G401.6 (cell line): ENCODE results near the gene RNU1-2.
"Not testable (repeated sequence)": the region's sequence is repeated elsewhere in the genome, so short reads cannot be mapped to it uniquely, and the experiment has no call there.

ENCODE experiments used
- FAIRE-seq: peaks from 2 replicates; lab custom pipeline; 2012; peaks lifted over from hg19 to GRCh38; lab: Jason Lieb, UNC

Gene RNU1-2

DNA sequence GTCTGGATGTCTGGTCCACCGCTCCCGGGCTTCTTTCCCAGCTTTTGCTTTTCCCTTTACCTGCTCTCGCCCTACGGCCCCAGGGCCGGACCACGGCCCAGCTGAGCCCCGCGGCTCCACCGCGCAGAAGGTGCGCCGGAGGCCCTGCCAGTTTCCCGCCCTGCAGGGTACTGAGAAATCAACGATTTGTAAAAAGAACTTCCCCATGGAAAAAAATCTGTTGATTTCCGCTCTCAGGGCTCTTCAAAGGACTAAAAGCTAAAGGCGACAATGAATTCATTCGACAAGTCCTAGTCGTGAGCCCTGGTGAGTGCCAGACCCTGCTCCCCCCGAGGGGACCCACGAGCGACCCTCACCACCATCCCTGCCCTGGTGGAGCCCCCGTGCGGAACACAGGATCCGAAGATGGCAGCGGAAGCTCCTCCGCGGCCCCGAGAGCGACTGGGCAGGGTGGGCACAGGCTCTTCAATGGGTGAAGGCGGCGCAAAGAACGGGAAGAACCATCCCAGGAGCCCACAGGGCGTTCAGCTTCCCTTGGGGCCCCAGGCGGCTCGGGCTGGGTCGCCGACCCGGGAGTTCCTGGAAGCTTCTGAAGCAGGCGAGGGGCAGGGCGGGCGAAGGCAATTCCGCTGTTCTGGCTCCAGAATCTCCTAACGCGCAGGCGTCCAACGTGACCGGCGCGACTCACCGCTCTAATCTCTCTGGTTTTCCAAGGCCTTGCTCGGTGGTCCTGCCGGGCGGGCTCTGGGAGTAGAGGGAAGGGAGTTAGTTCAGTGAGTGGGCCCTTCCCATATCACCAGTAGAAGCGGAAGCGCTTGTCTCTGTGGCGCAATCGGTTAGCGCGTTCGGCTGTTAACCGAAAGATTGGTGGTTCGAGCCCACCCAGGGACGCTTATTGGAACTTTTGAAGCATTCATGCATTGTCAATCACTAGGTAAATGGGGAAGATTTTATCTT is 6.6 kb upstream of the RNU1-2 start:
- peak; percentile 74 for FAIRE-seq

DNA sequence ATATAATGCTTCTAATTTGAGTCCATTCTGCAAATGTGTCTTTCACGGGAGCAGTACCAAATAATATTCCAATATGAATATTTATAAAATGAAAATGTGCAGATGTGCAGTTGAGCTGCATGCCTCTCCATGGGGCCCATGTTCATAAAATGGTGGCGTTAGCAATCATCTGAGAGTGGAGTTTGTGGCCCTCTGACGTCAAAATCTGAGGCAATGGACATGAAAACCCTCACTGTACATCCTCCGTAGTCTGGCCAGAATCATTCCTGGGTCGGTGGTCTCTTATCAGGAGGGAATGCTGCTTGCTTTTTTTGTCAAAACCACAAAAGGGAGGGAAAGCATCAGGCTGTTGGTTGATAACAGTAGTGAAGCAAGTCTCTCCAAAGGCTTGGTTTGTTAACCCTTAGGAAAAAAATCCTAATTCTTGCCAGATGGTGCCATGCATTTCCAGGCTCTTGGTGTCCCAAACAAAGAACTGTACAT is 5.2 kb upstream of the RNU1-2 start:
- FAIRE-seq: not testable (repeated sequence)

DNA sequence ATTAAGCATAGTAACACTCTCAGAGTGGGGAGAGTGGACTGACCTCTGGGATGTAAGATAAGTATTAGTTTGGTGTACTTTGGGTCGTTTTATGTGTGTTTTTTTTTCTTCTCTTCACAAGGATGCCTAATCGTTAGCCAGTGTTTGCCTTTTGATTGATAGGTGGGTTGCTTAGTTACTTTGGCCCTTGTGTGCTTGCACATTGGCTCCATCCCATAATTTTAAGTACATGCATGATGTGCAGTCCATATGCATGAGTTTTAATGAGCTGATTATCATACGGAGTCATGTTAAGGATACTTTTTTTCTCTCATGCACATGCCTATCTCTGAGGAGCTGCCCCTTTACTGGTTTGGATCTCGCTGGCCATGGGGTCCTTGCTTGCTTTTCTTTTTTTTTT is 4.7 kb upstream of the RNU1-2 start:
- FAIRE-seq: not testable (repeated sequence)

DNA sequence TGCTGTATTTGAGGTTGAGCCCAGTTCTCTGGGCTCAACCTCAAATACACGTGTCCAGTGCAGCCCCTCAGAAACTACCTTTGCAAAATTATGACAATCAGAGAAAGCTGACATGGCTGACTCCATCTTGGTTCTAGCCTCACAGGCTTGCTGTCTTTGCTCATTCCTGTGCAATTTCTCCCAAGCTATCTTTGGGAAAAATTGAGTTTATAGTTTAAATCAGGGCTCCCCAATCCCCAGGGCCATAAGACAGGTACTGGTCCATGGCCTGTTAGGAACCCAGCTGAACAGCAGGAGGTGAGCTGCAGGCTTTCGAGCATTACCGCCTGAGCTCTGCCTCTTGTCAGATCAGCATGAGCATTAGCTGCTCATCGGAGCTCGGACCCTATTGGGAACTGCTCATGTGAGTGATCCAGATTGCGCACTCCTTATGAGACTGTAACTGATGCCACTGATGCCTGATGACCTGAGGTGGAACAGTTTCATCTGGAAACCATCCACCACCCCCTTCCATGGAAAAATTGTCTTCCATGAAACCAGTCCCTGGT is 2.7 kb upstream of the RNU1-2 start:
- not testable (repeated sequence) for FAIRE-seq

DNA sequence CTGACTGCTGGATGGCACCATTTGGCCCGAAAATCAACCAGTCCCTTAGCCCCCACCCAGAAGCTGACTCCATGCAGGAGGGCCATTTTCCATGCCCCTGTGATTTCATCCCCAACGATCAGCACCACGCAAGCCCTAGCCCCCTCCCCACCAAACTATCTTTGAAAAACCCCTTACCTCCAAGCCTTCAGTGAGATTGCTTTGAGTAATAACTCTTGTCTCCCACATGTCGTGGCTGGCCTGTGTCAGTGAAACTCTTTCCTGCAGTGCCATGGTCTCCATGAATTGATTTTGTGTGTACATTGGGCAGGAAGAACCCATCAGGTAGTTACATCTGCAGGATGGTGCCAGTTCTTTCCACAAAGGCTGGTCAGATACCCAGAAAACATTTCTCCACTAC is 2.0 kb upstream of the RNU1-2 start:
- FAIRE-seq: not testable (repeated sequence)

DNA sequence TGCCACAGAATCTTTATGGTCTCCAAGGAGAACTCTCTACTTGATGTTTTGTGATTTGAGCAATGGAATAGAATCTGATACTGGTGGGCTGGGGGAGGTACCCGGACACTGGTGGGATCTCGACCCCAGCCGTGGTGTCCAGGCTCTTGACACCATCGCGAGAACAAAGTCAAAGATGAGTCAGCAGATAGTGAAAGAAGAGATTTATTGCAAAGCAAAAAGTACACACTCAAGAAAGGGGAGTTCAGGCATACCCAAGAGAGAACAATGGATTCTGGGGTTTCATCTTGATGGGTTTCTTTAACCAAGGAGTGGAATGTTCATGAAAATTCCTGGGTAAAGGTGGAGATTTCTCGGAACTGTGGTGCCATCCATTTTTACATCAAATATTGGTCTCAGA is 1.4 kb upstream of the RNU1-2 start:
- not testable (repeated sequence) for FAIRE-seq

DNA sequence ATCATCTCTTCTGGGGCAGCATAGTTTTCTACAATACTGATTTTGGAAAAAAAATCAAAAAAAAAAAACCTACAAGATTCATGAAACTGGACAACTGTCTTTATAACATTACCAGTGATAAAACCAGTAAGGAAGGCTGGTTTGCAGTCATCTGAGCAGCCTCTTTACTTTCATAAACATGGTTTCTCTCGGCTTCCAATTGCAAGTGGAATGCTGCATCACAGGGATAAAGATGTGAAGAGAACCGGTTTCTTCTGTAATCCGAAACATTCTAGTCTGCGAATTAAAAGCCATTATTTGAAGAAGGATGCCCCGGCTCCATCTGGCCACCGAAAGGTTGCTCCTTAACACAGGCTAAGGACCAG is 565 bp upstream of the RNU1-2 start:
- not testable (repeated sequence) for FAIRE-seq

DNA sequence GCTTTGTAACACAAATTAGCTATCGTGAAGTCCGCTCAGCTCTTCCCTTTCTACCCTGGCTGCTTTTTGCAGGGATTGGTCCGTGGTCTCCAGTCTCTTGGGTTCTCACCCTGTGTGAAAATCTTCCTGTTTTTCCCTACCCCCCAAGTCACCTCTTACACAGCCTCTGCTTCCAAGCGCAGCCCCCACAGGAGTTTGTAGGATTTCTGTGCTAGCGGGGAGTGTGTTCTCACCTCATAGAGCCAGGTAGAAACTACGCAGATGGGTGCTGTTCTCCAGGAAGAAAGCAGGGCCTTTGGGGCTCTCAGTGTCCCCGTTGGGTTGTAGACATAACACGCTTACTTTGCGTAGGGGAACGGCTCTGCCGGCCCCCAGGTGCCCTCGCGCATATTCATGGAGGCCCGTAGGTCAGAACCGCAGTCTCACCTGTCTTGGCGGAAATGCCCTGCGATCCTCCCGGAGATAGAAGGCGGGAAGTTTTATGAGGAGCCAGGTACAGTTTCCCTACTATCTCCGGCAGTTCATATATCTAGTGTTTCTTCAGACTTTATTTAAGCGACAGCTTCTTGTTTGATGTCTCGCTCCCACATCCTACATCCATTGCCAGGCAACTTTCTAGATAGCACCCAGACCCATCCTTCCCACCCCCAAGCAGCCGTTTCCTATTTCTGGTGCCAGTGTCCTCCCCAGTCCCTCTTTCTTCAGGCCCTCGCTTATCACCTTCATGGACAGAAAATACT is 706 bp downstream of the RNU1-2 start:
- FAIRE-seq: peak; percentile 96

DNA sequence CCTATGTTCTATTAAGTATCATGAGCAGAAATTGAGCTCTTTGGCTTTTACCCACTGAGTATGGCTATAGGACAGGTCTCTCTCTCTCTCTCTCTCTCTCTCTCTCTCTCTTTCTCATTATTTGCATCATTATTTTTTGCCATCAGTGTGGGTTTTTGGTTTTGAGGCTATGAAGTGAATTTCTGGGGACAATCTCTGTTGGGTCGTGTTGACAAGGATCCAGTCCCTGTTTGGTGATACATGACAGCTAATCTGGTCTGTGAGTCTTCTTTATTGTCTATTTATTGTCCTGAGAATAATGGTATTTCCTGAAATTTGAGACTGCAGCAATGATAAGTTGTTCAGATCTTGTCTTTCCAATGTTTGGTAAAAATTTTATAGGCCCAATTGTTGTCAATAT is 1.9 kb downstream of the RNU1-2 start:
- not testable (repeated sequence) for FAIRE-seq

DNA sequence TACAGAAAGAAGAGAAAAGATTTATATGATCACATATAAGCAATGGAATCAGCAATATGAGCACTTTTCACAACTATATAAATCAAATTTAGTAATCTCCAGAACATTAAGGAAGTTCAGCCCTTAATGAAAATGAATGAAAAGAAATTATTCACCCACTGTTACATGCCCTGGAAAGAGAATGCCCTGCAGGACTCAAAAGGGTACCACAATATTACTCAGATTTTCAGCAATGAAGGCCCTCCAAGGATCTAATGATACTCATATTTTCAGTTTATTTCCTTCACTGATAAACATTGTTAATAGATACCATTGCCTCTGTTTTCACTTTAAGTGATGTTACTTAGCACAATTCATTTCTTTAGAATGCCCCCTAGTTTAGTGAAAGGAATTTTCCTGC is 2.5 kb downstream of the RNU1-2 start:
- FAIRE-seq: not testable (repeated sequence)

DNA sequence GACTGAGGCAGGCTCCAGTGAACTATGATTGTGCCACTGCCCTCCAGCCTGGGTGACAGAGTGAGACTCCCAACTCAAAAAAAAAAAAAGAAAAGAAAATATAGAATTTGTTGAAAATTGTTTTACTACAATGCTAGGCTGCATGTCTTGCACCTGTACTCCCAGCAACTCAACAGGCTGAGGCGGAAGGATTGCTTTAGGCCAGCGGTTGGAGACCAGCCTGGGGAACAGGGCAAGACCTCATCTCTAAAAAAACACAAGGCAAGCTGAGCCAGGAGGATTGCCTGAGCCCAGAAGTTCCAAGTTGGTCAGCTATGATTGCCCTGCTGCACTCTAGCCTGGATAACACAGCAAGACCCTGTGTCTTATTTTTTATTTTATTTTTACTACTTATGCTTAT is 3.2 kb downstream of the RNU1-2 start:
- not testable (repeated sequence) for FAIRE-seq

DNA sequence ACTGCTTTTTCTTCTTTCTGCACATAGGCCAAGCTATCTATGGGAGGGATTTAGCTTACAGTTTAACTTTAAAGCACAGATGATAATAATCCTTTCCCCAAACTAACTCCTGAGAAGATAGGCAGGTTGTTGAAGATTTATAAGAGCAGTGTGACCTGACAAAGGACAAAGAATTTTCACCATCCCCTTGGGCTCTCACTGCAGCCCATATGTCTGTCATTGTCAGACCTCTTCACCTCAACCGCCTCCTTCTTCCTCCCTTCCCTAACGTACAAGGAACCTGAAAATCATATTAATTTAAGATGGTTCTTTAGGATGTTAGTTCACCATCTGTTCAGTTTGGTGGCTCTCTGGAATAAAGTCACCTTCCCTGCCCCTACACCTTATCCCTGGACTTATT is 5.0 kb downstream of the RNU1-2 start:
- FAIRE-seq: no peak

DNA sequence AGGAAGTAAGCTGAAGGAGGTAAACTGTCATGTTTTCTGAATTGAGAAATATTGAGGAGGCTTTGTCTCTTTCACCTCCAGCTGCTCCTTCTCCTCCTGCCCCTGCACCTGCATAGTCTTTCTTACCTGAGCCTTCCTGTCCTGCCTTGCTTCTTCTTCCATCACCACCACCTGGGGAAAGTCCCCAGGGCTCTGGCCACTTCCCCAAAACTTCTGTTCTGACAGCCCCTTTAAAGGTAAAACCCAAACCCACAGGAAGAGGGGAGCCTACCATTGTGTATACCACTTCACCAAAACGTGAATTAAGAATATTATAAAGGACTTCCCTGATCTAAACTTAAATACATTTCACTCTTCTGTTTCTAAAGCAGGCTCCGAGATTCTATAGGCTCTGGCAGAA is 5.6 kb downstream of the RNU1-2 start:
- FAIRE-seq: not testable (repeated sequence)

DNA sequence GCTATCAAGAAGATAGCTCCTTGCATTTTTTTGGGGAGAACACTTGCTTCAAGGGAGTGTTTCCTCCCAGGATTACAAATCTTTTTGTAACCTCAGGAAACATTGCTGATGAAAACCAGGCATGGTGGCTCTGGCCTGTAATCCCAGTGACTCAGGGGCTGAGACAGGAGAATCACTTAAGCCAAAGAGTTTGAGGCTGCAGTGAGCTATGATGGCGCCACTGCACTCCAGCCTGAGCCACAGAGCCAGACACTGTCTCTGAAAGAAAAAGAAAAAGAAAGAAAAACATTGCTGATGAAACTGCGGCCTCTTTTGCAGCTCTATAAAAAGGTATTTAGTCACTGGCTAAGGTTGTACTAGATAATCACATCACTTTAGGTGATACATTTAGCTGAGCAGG is 7.3 kb downstream of the RNU1-2 start:
- FAIRE-seq: no peak

DNA sequence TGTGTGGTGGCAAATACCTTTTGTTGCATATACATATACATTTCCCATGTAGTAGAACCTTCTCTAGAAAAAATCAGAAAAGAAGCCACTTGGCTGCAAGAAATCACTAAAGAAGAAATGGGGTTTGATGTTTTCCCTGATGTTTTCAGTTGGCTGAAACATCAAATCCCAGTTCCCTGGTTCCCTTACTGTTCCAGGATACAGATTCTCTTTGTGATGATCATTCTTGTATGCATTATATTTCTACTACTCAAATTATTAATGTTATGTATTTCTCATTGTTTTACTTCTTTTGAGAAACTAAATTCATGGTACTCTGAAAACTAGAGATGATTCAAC is 7.6 kb downstream of the RNU1-2 start:
- no peak for FAIRE-seq

DNA sequence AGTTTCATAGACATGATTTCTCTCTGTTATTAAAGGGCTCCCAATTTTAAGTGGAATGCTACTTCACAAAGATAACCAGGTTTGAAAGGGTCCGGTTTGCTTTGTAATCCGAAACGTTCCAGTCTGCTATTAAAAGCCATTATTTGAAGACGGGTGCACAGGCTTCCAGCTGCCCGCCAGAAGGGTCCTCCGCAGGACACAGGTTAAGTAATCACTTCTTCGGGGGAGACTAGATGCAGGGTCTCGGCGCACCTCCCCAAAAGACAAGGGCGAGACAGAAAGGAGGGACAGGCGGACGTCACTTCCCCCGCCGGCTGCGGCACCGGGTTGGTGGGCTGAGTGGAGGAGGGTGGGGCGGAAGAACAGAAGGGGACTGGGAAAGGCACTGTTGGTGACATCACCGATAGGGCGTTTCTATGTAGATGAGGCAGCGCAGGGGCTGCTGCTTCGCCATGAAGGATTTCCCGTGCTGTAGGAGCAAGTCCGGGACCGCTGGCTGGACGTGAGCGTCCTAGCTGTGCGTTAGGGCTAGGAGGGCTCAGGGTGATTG is 8.9 kb downstream of the RNU1-2 start:
- FAIRE-seq: peak; percentile 96

DNA sequence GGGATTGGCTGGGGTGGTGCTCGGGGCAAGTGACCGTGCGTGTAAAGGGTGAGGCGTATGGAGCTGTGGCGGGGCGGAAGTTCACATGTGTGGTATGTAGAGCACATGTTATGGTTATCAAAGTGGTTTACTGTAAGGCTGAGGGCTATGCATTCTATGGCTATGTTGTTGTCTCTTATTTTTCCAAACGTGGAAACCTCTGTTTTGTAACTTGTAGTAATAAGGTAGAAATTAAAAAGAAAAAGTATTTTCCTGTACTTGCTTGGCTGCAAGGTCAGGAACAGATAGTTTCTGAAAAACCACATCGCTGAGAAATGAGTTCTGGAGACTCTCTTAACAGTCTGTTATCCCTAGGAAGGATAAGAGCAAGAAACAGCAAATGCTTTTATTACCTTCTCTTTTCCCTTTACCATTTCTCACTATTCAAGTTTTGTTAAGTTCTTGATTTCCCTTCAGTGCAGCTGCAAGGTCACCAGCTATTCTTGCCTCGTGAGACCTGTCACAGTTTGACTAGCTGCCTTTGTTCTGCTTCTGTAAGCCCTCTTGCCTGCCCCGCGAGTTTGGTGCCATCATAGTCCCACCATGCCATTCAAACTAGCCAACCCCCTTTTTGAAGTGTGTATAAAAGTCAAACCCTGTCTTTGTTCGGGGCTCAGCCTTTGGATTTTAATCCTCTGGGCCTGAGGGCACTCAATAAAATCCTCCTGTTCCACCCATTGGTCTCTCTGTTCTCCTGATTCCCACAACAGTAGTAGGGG is 9.5 kb downstream of the RNU1-2 start:
- peak; percentile 93 for FAIRE-seq

DNA sequence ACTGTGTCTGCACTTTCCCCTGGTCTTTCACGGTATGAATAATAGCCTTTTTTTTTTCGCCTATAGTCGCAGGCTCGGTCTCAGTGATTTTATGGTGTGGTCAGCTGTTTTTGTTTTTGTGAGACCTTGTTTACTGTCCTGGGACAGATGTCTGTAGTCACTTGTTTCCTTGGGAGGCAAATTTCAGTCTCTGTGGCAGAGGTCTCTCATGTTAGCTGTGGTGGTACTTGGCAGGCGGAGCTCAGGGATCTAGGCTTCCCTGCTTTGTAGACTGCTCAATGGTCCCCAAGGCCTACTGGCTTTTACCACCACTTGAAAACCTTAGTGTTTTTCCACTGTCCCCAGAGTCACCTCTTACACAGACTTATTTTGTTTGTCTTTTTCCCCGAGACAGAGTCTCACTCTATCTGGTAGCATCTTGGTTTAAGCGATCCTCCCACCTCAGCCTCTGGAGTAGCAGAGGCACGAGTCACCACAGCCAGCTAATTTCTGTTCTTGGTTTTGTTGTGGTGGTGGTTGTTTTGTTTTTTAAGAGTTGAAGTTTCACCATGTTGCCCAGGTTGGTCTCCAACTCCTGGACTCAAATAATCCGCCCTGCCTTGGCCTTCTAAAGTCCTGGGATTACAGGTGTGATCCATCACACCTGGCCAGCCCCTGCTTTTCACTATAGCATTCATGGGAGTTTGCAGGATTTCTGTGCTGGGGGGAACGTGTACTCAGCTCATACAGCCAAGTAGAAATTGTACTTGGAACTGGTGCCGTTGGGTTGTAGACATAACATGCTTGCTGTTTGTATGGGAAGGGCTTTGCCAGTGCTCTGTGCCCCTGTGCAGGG is 10.3 kb downstream of the RNU1-2 start:
- FAIRE-seq: no peak

DNA sequence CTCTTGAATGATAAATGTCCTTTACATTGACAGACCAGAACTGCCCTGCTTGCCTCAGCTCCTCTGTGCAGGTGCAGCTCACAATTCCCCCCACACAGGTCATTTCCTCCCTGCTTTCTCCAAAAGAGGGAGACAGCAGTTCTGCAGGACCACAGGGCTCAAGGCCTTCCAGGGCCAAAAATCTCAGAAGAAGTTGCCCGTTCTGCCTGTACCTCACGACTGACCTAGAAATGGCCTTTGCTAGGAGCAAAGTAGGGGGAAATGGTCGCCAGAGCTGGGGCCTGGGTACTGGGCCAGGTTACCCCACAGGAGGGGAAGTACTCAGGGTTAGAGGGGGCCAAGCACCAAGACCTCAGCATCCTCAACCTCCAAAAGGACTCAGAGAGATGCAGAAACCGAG is 11.1 kb downstream of the RNU1-2 start:
- no peak for FAIRE-seq

DNA sequence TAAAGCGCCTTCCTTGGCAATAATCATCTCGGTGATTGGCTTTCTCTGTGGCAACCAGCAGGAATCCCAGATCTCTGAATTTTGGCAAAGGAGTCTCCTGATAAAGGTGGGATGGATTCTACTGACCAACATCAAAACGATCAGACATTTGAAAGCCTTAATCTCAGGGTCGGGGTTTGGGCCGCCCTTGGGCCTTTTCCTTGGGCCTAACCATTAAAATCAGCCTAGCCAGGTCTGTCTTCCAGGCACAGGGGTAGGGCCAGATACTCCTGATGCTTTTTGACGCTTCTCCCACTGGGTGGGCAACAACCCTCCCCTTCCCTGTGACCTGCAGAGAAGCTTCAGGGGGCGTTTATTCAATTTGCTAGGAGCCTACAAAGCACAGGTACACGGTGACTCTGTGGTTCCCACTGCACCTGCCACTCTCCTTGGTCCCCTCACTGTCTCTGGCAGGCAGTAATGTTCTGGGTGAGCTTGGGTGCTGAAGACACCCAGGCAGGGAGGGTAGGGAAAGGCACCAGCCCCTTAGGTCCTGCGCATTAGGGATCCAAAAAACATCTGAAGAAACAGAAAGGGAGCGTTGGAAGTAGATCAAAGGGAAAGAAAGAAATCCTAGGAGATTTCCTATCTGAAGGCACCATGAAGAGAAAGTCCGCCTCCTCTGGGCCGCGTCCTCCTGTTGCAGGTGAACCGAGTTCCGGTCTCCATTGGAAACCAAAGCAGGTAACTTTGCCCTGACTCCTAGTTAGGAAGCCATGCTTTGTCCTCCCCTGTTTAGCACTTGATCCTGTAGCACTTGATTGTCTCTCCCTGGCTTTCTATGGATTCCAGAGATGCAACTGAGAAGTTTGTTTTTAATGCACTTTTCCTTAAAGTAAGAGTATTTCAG is 12.3 kb downstream of the RNU1-2 start:
- no peak for FAIRE-seq
